ENCODE measurements around the gene LONRF2.

Gene LONRF2

DNA sequence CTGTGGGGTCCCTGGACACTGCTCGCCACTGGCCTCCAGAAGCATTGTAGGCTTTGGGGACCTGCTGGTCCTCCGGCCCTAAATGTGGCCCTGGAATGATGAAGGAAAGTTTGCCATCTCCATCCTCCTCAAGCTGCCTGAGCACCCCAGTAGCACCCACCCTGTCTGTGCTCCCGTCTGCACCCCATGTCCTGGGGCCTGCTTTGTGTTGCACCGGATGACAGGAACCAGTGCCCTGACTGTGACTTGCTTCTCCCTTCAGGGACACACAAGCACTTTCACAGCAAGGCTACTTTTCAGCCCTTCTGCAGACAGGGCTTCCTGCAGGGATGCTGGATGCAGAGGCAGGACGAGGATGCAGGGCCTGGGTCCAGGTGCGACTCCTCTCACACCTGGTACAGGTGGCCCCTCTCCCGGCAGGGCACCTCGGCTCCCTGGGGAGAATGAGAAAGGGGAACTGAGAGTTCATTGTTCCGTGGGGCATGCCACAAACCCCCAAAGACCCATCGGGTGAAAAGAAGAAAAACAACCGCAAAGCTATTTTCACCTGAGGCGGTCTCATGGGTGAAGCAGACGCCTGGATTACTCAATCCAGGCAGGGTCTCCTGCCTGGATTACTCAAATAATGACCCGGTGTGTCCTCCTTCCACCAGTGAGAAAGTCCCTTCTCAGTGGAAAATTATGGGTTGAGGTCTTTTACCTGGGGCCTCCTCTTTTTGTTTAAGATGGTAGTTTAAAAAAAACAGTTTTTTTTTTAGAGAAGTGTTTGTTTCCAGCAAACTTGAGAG, 74.9 kb downstream of the LONRF2 start:
- no peak for DNase-seq (ENCODE audit: low read depth in 1 of 2, low spot score in 1 of 2)
- TF ChIP-seq GABPA (IDR thresholded peaks at IDR 0.05; ENCODE audit: low read depth), result no peak
- no peak for TF ChIP-seq SPI1 (IDR thresholded peaks at IDR 0.05; ENCODE audit: borderline replicate concordance, low read depth)
- no peak for TF ChIP-seq POLR2AphosphoS5 (IDR thresholded peaks at IDR 0.05; ENCODE audit: low read depth)
- no peak for TF ChIP-seq CTCF (IDR thresholded peaks at IDR 0.05; ENCODE audit: insufficient read depth, low read length)
- TF ChIP-seq REST (IDR thresholded peaks at IDR 0.05; ENCODE audit: insufficient replicate concordance, low read depth), result no peak
- H3K27me3 ChIP-seq (ENCODE audit: insufficient read depth, poor library complexity, severe bottlenecking), result no peaks in the 10 kb centered on the region
- H3K4me3 ChIP-seq (replicated peaks; ENCODE audit: insufficient read depth, low read length), result no peak overlapping the region
- no peak overlapping the region for H3K27ac ChIP-seq (replicated peaks)

GRCh38 chr2:100246163-100247145, 75.8 kb downstream of the LONRF2 start:
- peak in 1 of 2 experiments; percentile 52 for DNase-seq (ENCODE audit: low read depth in 1 of 2, low spot score in 1 of 2)
- H3K4me3 ChIP-seq (replicated peaks; ENCODE audit: insufficient read depth, low read length), result no peak overlapping the region
- no peak overlapping the region for H3K27ac ChIP-seq (replicated peaks)
- H3K27me3 ChIP-seq (ENCODE audit: insufficient read depth, poor library complexity, severe bottlenecking), result no peaks in the 10 kb centered on the region
- peak; percentile 46 for TF ChIP-seq CTCF (IDR thresholded peaks at IDR 0.05; ENCODE audit: insufficient read depth, low read length)
- no peak for TF ChIP-seq GABPA (IDR thresholded peaks at IDR 0.05; ENCODE audit: low read depth)
- peak; percentile 94 for TF ChIP-seq SPI1 (IDR thresholded peaks at IDR 0.05; ENCODE audit: borderline replicate concordance, low read depth)

DNA sequence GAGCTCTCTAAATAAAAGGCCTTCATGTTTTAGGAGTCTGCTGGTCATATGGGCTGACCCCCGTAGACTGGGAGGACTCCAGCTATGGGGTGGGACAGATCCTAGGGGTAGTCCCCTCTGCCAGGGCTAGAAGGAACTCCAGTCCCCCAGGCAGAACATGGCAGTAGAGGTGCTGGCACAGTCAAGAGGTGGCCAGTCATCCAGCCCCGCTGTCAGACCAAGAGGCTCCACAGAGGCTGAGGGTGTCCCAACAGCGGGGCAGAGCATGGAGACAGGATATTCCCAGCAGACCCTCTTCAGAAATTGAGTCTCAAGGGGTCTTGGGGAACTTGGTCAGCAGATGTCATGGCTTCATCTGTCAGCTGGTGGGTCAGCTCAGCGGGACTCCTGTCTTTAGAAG, 76.6 kb downstream of the LONRF2 start:
- no peak for TF ChIP-seq GABPA (IDR thresholded peaks at IDR 0.05; ENCODE audit: low read depth)
- no peak for TF ChIP-seq CTCF (IDR thresholded peaks at IDR 0.05; ENCODE audit: insufficient read depth, low read length)
- no peak for TF ChIP-seq REST (IDR thresholded peaks at IDR 0.05; ENCODE audit: insufficient replicate concordance, low read depth)
- TF ChIP-seq POLR2AphosphoS5 (IDR thresholded peaks at IDR 0.05; ENCODE audit: low read depth), result no peak
- no peak for TF ChIP-seq SPI1 (IDR thresholded peaks at IDR 0.05; ENCODE audit: borderline replicate concordance, low read depth)
- no peak overlapping the region for H3K27ac ChIP-seq (replicated peaks)
- no peaks in the 10 kb centered on the region for H3K27me3 ChIP-seq (ENCODE audit: insufficient read depth, poor library complexity, severe bottlenecking)
- no peak for DNase-seq (ENCODE audit: low read depth in 1 of 2, low spot score in 1 of 2)
- H3K4me3 ChIP-seq (replicated peaks; ENCODE audit: insufficient read depth, low read length), result no peak overlapping the region

All from HL-60 (cell line).